ENCODE data around the gene JMJD1C.
"Not testable (repeated sequence)": the region's sequence is repeated elsewhere in the genome, so short reads cannot be mapped to it uniquely, and the experiment has no call there.

JMJD1C gene

GRCh38 chr10:63465293-63466143, at the start of gene JMJD1C:
Gene JMJD1C, minus strand, starts transcription at chr10:63465977. Its CDS starts 315 bp downstream, at chr10:63465662.
- peak; percentile 74 for DNase-seq

GRCh38 chr10:63515002-63515763, 49.4 kb upstream of the JMJD1C start:
- DNase-seq: no peak

- DNase-seq: no peak
Measured at GRCh38 chr10:63506554-63506953, 40.8 kb upstream of the JMJD1C start.

GRCh38 chr10:63505562-63505961, 39.8 kb upstream of the JMJD1C start:
- DNase-seq: no peak

- no peak for DNase-seq
Measured at GRCh38 chr10:63504145-63504881, 38.5 kb upstream of the JMJD1C start.

GRCh38 chr10:63503395-63503794, 37.6 kb upstream of the JMJD1C start:
- no peak for DNase-seq

GRCh38 chr10:63502832-63503231, 37.1 kb upstream of the JMJD1C start:
- no peak for DNase-seq

GRCh38 chr10:63501954-63502353, 36.2 kb upstream of the JMJD1C start:
- DNase-seq: no peak

- not testable (repeated sequence) for DNase-seq
Measured at GRCh38 chr10:63500551-63500950, 34.8 kb upstream of the JMJD1C start.

- no peak for DNase-seq
Measured at GRCh38 chr10:63498665-63499064, 32.9 kb upstream of the JMJD1C start.

- no peak for DNase-seq
Measured at GRCh38 chr10:63497321-63497720, 31.5 kb upstream of the JMJD1C start.

- no peak for DNase-seq
Measured at GRCh38 chr10:63496561-63496960, 30.8 kb upstream of the JMJD1C start.

- DNase-seq: no peak
Measured at GRCh38 chr10:63494951-63495350, 29.2 kb upstream of the JMJD1C start.

GRCh38 chr10:63493004-63493403, 27.2 kb upstream of the JMJD1C start:
- DNase-seq: no peak

- DNase-seq: not testable (repeated sequence)
Measured at GRCh38 chr10:63492317-63492690, 26.5 kb upstream of the JMJD1C start.

- DNase-seq: no peak
Measured at GRCh38 chr10:63491588-63492316, 26.0 kb upstream of the JMJD1C start.

- no peak for DNase-seq
Measured at GRCh38 chr10:63489838-63490237, 24.1 kb upstream of the JMJD1C start.

- DNase-seq: no peak
Measured at GRCh38 chr10:63487990-63488389, 22.2 kb upstream of the JMJD1C start.

- DNase-seq: no peak
Measured at GRCh38 chr10:63483983-63484382, 18.2 kb upstream of the JMJD1C start.

GRCh38 chr10:63481815-63482421, 16.1 kb upstream of the JMJD1C start:
- DNase-seq: no peak

GRCh38 chr10:63480237-63480636, 14.5 kb upstream of the JMJD1C start:
- DNase-seq: no peak

- DNase-seq: no peak
Measured at GRCh38 chr10:63478564-63478963, 12.8 kb upstream of the JMJD1C start.

All from stimulated activated CD8-positive, alpha-beta memory T cell treated with anti-CD3 and anti-CD28 coated beads, Interleukin-4, amount 100 ng/mL, for 48 hours (primary cell).